Measurements from ENCODE around the gene HEBP2.

The HEBP2 gene

GRCh38 chr6:138440758-138441357 lies 36.8 kb downstream of the HEBP2 start:
- no peak for DNase-seq (ENCODE audit: low spot score)
- Histone ChIP-seq H3K27ac (no peak overlapping the region), H3K4me3 (no peak overlapping the region)
- no peak for TF ChIP-seq CTCF (IDR thresholded peaks at IDR 0.05)

- no peak for DNase-seq (ENCODE audit: low spot score)
- Histone ChIP-seq H3K27ac (no peak overlapping the region), H3K4me3 (no peak overlapping the region)
- no peak for TF ChIP-seq CTCF (IDR thresholded peaks at IDR 0.05)
Observed at GRCh38 chr6:138441965-138442364, 37.9 kb downstream of the HEBP2 start.

DNA sequence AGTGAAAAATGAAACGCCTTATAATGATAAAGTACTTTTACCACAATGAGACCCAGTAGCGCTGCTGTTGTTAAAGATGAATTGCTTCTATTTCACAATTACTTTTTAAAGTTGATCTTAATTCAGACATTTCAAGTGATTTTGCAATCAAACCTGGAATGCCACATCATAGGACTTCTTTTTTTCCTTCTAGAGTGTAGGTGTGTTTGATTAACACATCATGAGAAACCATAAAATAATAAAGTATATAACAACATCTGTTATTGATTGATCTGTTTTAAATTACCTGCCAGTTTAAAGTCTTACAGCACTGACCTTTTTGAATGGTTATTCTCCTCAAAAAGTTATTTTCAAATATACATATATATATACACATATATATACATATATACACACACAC lies 38.6 kb downstream of the HEBP2 start:
- Histone ChIP-seq H3K27ac (no peak overlapping the region), H3K4me3 (no peak overlapping the region)
- no peak for DNase-seq (ENCODE audit: low spot score)
- TF ChIP-seq CTCF (IDR thresholded peaks at IDR 0.05): no peak

DNA sequence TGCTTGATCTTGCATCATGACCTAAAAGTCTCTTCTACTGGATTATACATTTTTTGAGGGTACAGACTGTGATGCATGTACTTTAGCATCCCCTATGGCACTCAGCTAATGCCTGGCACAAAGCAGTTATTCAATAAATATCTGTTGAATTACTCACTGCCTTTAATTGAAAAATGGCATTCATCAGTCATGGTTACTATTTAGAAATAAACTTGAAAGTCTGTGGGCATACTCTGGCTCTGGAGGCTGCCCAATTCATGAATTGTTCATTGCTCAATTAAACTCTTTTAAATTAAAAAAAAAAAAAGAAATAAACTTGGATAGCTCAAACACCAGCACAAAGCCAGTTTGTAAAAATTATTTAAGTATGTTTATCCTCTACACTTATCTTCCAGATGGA lies 40.0 kb downstream of the HEBP2 start:
- Histone ChIP-seq H3K27ac (no peak overlapping the region), H3K4me3 (no peak overlapping the region)
- TF ChIP-seq CTCF (IDR thresholded peaks at IDR 0.05): no peak
- DNase-seq (ENCODE audit: low spot score): no peak

GRCh38 chr6:138446821-138447220 lies 42.8 kb downstream of the HEBP2 start:
- no peak for TF ChIP-seq CTCF (IDR thresholded peaks at IDR 0.05)
- no peak for DNase-seq (ENCODE audit: low spot score)
- Histone ChIP-seq H3K4me3 (no peak overlapping the region), H3K27ac (no peak overlapping the region)

DNA sequence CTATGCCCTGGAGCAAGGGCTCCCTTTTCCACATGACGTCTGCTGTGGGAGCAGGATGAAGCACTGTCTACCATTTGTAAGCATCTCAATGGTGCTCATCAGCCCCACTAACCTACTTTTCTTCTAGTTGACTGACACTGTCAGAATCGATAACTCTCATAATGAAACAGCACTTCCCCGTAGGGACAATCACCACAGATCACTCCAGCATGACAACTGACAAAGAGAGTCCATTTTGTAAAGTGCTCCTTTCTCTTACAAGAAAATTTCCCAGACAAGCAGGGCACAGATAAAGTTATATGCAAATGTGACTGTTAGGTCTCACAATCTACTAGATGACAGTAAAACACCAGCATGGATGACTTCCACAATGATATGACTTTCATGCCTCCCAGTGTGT lies 46.4 kb downstream of the HEBP2 start:
- H3K27ac ChIP-seq: no peak overlapping the region
- no peak for TF ChIP-seq CTCF (IDR thresholded peaks at IDR 0.05)
- no peak for DNase-seq (ENCODE audit: low spot score)
- no peak overlapping the region for H3K4me3 ChIP-seq

DNA sequence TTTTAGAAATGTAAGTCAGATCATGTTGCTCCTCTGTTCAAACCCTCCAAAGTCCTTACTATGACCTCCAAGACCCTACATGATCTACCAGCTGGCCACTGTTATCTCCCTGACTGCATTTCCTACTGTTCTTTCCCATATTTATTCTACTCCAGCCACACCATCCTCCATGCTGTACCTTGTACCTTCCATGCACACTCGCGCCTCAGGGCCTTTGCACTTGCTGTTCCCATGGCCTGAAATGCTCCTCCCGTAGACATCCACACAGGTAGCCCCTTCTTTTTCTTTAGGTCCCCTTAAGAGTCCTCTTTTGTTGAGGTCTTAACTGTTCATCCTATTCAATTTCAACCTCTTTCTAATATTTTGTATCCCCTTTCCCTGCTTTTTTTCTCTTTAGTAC lies 47.0 kb downstream of the HEBP2 start:
- no peak for DNase-seq (ENCODE audit: low spot score)
- TF ChIP-seq CTCF (IDR thresholded peaks at IDR 0.05): no peak
- no peak overlapping the region for H3K4me3 ChIP-seq
- H3K27ac ChIP-seq: no peak overlapping the region

Measured in coronary artery (tissue), 2 donors.